ENCODE measurements around the gene LTB4R.

- TF ChIP-seq POLR2AphosphoS5 (IDR thresholded peaks at IDR 0.05; ENCODE audit: low read depth, low read length), result no peak
- TF ChIP-seq REST (IDR thresholded peaks at IDR 0.05; ENCODE audit: insufficient read depth in 1 of 2, low read depth in 2 of 2, low read length in 2 of 2), result no peak
- no peak for TF ChIP-seq TAF1 (IDR thresholded peaks at IDR 0.05; ENCODE audit: borderline replicate concordance, insufficient read depth, low read length)
- TF ChIP-seq SIN3A (IDR thresholded peaks at IDR 0.05; ENCODE audit: borderline replicate concordance, insufficient read depth, low read length), result no peak
- no peak for TF ChIP-seq FOXP2 (optimal IDR thresholded peaks at IDR 0.05; ENCODE audit: borderline replicate concordance, extremely low read depth, extremely low read length, insufficient read depth)
Observed at GRCh38 chr14:24282736-24283135, 28.6 kb upstream of the LTB4R start.

All from PFSK-1 (cell line).